ENCODE results near the gene ARSB. TPM values are rescaled to one million over a fixed set of nuclear protein-coding genes. Genes with fewer than 3 reads are reported as not detected.
A peak's percentile ranks its signal among the peaks of the same experiment; 100 is the strongest.

Gene ARSB
- total and polyA plus RNA-seq, 9 of the 15 experiments (the other 6 are each of a cell fraction or from before 2014, with no cell fraction given), result 0.52 to 4.6 (median 2.4) TPM

GRCh38 chr5:78835176-78835575, 149.9 kb downstream of the ARSB start (continued):
- no peak for TF ChIP-seq FOXM1 (IDR thresholded peaks at IDR 0.05; ENCODE audit: low read depth)
- no peak for TF ChIP-seq FOXM1 (CRISPR knock-in tag; IDR thresholded peaks at IDR 0.05; ENCODE audit: low read depth)
- no peak for TF ChIP-seq IRF9 (tag; IDR thresholded peaks at IDR 0.05)

DNA sequence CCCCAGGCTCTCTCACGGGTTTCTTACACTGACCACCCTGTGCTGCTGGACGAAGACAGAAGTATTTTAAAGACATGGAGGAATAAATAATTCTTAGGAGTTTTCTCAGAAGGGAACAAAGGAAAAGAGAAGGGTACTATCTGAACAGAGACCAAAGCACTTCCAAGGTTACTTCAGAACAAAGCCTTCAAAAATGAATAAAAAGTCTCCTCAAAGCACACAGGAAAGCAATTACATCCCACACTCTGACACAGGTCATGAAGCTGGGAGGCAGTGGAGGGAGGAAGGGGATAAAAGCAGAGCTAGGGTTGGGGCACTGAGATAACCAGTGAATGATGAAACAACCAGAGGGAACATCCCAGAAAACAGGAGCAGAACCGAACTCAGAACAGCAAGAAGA, 151.8 kb downstream of the ARSB start:
- 14% methylated on average over 3 of the region's 3 CpGs for WGBS (ENCODE audit: insufficient coverage, low coverage, missing lambda C conversion rate)
- ATAC-seq (no peak), FAIRE-seq (no peak), DNase-seq (ENCODE audit: extremely low read depth in 1 of 4, low spot score in 3 of 4) (no peak)
- POLR2A ChIA-PET, result no interaction called here
- Histone ChIP-seq H3K36me3 (ENCODE audit: control insufficient read depth, insufficient read depth, low read length) (no peaks in the 10 kb centered on the region), H3K4me1 (replicated peaks in 1 of 2; ENCODE audit: control insufficient read depth in 2 of 2, insufficient read depth in 2 of 2, low read length in 2 of 2) (no peaks in the 10 kb centered on the region), H3K27ac (ENCODE audit: extremely low read depth, low read depth, low read length) (no peak overlapping the region), H3K4me2 (ENCODE audit: insufficient read depth, low read length) (no peak overlapping the region), H4K20me1 (replicated peaks; ENCODE audit: control insufficient read depth, insufficient read depth, low read length) (no peaks in the 10 kb centered on the region), H2AFZ (ENCODE audit: low read depth, low read length) (no peak overlapping the region), H3K9ac (ENCODE audit: insufficient read depth in 1 of 2, low read depth in 2 of 2, low read length in 2 of 2) (no peak overlapping the region), H3K9me3 (replicated peaks; ENCODE audit: control insufficient read depth, insufficient read depth, low read depth, low read length) (no peaks in the 10 kb centered on the region), H3K9me1 (ENCODE audit: control insufficient read depth, insufficient read depth, low read length) (no peaks in the 10 kb centered on the region), H3K79me2 (ENCODE audit: control insufficient read depth, insufficient read depth, low read length) (no peaks in the 10 kb centered on the region), H3K27me3 (ENCODE audit: control insufficient read depth in 2 of 2, insufficient read depth in 2 of 2, low read length in 2 of 2) (peaks cover 2 to 9% of the 10 kb centered on the region in 2 experiments; a peak in 2 of 5 replicates), H3K4me3 (no peak overlapping the region)
- intact Hi-C loops (cut with micrococcal nuclease) (no loop called here), in situ Hi-C loops (cut with MboI) (no loop called here)
- no TSS peak for BruUV-seq (replicated peaks)
- CTCF ChIA-PET (ENCODE audit: low intra/inter-chr PET ratio), result no interaction called here
- TF ChIP-seq, protein P1, sequence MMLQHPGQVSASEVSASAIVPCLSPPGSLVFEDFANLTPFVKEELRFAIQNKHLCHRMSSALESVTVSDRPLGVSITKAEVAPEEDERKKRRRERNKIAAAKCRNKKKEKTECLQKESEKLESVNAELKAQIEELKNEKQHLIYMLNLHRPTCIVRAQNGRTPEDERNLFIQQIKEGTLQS (IDR thresholded peaks at IDR 0.05), result 0 out of 2 replicates have a peak, but pooled peaks have one; percentile 10
- TF ChIP-seq, protein P1 (CRISPR knock-in tag; conservative IDR thresholded peaks at IDR 0.05), result no peak
- no peak for TF ChIP-seq IRF9 (tag; IDR thresholded peaks at IDR 0.05)

Measured in K562 (cell line).